Kidney epithelial cell (primary cell): ENCODE measurements around the gene ACSS3. TPM values are rescaled to one million over a fixed set of nuclear protein-coding genes. Genes with fewer than 3 reads are reported as not detected.

ENCODE experiments used
- DNase-seq: peaks from one replicate; pipeline ENCODE4 v3.0.0-alpha.2; 2010; ENCODE audit warnings: low read depth
- H3K27me3 ChIP-seq: 2 replicates; pipeline ENCODE4 v1.6.0; 2011; ENCODE audit warnings: low read length; ENCODE audit not compliant: control insufficient read depth, insufficient read depth
- H3K36me3 ChIP-seq: 2 replicates; pipeline ENCODE4 v1.5.1; 2011; ENCODE audit warnings: low read length; ENCODE audit not compliant: control insufficient read depth, insufficient read depth
- H3K4me3 ChIP-seq: 2 replicates; pipeline ENCODE4 v1.5.1; 2011; ENCODE audit warnings: low read depth, mild to moderate bottlenecking, control low read depth, low read length
- total RNA-seq: library from RNA; depleted of rRNA; stranded (reverse); fragments of >200 nt; gene quantifications from 2 replicates; pipeline ENCODE4 v1.2.3, GENCODE V29; 2015
- TF ChIP-seq, protein P1 (sequence below): IDR thresholded peaks from 2 replicates; pipeline ENCODE4 v1.5.1; 2011; ENCODE audit warnings: mild to moderate bottlenecking, moderate library complexity, low read length, control low read depth, inconsistent platforms; ENCODE audit not compliant: insufficient read depth, poor library complexity, severe bottlenecking

ACSS3 gene
- total RNA-seq, 1 donor from 2014 or later = 5.5 TPM

DNA sequence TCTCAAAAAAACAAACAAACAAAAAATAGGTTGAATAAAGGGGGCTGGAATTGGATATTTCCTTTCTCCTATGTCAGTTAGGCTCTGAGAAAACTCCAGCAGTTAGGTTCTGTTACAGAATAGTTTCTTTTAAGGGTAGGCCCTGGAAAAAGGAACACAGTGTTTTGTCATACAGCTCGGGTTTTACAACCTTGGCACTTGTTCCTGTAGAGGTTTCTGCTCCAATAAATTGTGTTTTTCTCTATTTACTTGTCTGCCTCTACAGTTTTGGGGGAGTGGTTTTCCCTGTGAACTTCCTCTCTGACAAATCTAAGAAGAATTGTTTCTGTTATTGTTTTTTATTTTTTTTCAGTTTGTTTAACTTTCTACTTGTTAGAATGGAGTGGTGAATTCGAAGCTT lies 167.6 kb downstream of the ACSS3 start:
- TF ChIP-seq, protein P1, sequence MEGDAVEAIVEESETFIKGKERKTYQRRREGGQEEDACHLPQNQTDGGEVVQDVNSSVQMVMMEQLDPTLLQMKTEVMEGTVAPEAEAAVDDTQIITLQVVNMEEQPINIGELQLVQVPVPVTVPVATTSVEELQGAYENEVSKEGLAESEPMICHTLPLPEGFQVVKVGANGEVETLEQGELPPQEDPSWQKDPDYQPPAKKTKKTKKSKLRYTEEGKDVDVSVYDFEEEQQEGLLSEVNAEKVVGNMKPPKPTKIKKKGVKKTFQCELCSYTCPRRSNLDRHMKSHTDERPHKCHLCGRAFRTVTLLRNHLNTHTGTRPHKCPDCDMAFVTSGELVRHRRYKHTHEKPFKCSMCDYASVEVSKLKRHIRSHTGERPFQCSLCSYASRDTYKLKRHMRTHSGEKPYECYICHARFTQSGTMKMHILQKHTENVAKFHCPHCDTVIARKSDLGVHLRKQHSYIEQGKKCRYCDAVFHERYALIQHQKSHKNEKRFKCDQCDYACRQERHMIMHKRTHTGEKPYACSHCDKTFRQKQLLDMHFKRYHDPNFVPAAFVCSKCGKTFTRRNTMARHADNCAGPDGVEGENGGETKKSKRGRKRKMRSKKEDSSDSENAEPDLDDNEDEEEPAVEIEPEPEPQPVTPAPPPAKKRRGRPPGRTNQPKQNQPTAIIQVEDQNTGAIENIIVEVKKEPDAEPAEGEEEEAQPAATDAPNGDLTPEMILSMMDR = no peak
- DNase-seq = no peak
- Histone ChIP-seq H3K4me3 (no peak overlapping the region), H3K36me3 (no peaks in the 10 kb centered on the region), H3K27me3 (no peaks in the 10 kb centered on the region)

DNA sequence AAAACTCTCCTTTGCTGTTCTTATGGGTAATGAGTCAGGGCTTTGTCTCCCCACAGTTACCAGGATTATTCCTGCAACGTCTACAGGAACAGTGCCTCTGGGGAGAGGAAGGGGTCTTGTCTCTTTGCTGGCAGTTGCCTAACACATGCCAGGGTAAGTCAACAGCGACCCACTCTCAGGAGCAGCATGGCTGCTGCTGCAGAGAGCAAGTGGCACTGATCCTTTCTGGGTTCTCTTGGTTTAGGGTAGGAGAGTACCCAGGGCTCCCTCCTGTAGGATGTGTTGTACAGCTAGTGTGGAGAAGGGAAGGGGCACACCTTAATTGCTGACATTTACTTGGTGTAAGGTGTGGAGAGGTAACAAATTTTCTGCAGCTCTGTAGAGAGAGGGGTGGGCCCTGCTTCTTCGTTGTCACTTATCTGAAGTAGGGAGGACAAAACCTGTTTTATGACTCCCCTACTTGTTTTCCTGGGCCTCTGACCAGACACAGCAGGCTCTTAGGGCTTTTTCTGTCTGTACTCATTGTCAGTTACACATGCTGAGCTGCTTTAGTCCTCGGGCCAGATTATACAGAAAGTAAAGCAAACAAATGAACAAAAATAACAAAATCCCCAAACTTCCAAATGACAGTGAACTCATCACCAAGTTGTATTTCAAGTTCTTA lies 168.2 kb downstream of the ACSS3 start:
- TF ChIP-seq, protein P1 = no peak
- no peaks in the 10 kb centered on the region for H3K36me3 ChIP-seq
- no peak overlapping the region for H3K4me3 ChIP-seq
- no peak for DNase-seq
- H3K27me3 ChIP-seq = no peaks in the 10 kb centered on the region

DNA sequence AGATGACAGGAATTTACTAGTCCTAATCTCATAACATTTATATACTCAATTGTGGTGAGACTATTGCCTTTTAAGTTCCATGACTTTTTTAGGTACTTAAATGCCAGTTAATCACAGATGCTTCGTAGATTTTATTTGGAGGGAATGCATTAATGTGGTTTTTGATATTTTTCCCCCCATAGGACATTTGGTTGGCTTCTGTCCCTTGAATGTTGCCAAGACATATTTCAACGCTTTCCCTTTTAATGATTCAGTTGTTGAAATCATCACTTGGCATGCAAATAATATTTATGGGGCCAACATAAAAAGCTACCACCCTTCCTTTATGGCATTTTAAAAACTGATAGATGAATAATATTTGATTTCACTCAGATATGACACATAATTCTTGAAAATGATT lies 172.1 kb downstream of the ACSS3 start:
- no peak for DNase-seq
- Histone ChIP-seq H3K4me3 (no peak overlapping the region), H3K27me3 (no peaks in the 10 kb centered on the region), H3K36me3 (no peaks in the 10 kb centered on the region)
- TF ChIP-seq, protein P1 = no peak

DNA sequence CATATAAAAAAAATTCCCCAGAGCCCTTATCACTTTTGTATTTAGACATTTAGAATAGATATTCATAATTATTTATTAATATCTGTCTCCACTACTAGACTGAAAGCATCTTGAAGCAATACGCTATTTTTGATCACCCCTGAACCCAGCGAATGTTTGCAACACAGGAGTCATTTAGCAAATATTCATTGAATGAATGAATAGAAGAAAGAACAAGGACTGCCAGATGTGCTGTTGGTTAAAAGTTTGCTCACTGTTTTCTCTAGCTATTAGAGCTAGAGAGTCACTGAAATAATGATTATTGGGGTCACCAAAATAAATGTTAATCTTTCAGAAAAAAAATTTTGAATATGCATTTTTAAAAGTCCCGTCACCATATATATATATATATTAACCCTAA lies 174.3 kb downstream of the ACSS3 start:
- Histone ChIP-seq H3K4me3 (no peak overlapping the region), H3K27me3 (no peaks in the 10 kb centered on the region)
- TF ChIP-seq, protein P1 = no peak

DNA sequence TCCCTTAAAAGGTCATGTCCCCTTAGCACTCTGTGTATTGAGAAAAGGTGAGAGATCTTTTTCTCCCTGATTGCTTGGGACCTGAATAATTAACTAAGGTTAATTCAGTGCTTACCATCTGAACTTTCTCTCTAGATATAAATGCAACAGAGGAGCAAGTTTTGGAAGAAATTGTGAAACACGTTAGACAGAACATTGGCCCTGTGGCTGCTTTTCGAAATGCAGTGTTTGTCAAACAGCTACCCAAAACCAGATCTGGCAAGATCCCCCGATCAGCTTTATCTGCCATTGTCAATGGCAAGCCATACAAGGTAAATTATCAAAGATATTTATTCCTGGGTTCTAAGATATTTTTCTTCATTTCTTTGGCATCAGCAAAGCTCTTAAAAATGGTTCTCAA lies 175.5 kb downstream of the ACSS3 start:
- TF ChIP-seq, protein P1 = no peak
- no peaks in the 10 kb centered on the region for H3K36me3 ChIP-seq
- no peak for DNase-seq

More for the DNA sequence above, 174.3 kb downstream of the ACSS3 start:
- no peak for DNase-seq
- no peaks in the 10 kb centered on the region for H3K36me3 ChIP-seq

DNA sequence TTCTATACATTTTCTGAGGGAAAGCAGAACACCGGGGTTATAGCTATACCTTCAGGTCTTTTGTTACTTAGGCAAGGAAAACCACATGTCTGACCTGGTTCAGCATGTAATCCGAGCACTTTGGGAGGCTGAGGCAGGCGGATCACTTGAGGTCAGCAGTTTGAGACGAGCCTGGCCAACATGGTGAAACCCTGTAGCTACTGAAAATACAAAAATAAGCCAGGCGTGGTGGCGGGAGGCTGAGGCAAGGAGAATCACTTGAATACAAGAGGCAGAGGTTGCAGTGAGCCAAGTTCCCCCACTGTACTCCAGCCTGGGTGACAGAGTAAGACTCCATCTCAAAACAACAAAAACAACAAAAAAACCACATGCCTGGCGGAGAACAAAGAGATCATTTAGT lies 177.6 kb downstream of the ACSS3 start:
- Histone ChIP-seq H3K27me3 (no peaks in the 10 kb centered on the region), H3K36me3 (no peaks in the 10 kb centered on the region), H3K4me3 (no peak overlapping the region)
- TF ChIP-seq, protein P1 = no peak
- DNase-seq = no peak

More for the DNA sequence above, 175.5 kb downstream of the ACSS3 start:
- Histone ChIP-seq H3K27me3 (no peaks in the 10 kb centered on the region), H3K4me3 (no peak overlapping the region)
